Endothelial cell of umbilical vein (primary cell): Measurements from ENCODE around the gene SUCNR1. TPM values are rescaled to one million over a fixed set of nuclear protein-coding genes. Genes with fewer than 3 reads are reported as not detected.

Experiments
- BruUV-seq: library from RNA; stranded (reverse); fragments of 400-500 nt; replicated peaks from 2 replicates; lab custom pipeline; 2021; lab: Mats Ljungman, UMichigan
- CTCF ChIA-PET: fragments of 300-600, 350-600 bp; sonication (Branson Sonifier 250); formaldehyde crosslinking; loops from one replicate; lab custom pipeline; 2021; ENCODE audit warnings: antibody characterized with exemption, inconsistent platforms; lab: Charles Lee
- POLR2A ChIA-PET: fragments of 300-600, 350-600 bp; sonication (Branson Sonifier 250); formaldehyde crosslinking; loops from one replicate; lab custom pipeline; 2021; ENCODE audit warnings: antibody characterized with exemption, inconsistent platforms; lab: Charles Lee
- DNase-seq: peaks from one replicate; pipeline ENCODE4 v3.0.0-alpha.2; 2011; ENCODE audit warnings: low read depth, low spot score
- FAIRE-seq: peaks from 2 replicates; lab custom pipeline; 2011; peaks lifted over from hg19 to GRCh38; lab: Jason Lieb, UNC
- H2AFZ ChIP-seq: 2 replicates; pipeline ENCODE4 v1.6.0; 2012; ENCODE audit warnings: low read depth, low read length, control low read depth, inconsistent platforms
- H3K27ac ChIP-seq: 2 replicates; pipeline ENCODE4 v1.5.1; 2011; ENCODE audit warnings: low read depth, mild to moderate bottlenecking, control low read depth, low read length, moderate library complexity; ENCODE audit not compliant: insufficient read depth
- H3K27me3 ChIP-seq, 2 experiments: 2 replicates each; pipeline versions ENCODE4 v1.6.0 to v1.6.1; 2011; ENCODE audit warnings: low read length in 2 of 2, mixed read lengths in 1 of 2; ENCODE audit not compliant: control insufficient read depth in 2 of 2, insufficient read depth in 2 of 2
- H3K36me3 ChIP-seq, 2 experiments: 2 replicates in 1 of 2; 3 replicates in 1 of 2; pipeline ENCODE4 v1.5.1; 2011; ENCODE audit warnings: low read length in 2 of 2, mild to moderate bottlenecking in 1 of 2, moderate library complexity in 1 of 2; ENCODE audit not compliant: control insufficient read depth in 2 of 2, insufficient read depth in 2 of 2; ENCODE audit errors: extremely low read depth in 1 of 2
- H3K4me1 ChIP-seq: 3 replicates; pipeline ENCODE4 v1.5.1; 2011; ENCODE audit warnings: mild to moderate bottlenecking, low read length; ENCODE audit not compliant: control insufficient read depth, insufficient read depth; ENCODE audit errors: extremely low read depth
- H3K4me2 ChIP-seq: 2 replicates; pipeline ENCODE4 v1.6.1; 2011; ENCODE audit warnings: low read length, control low read depth, mixed read lengths; ENCODE audit not compliant: insufficient read depth
- H3K4me3 ChIP-seq, 3 experiments: fragments of 200-600 bp in 1 of 3; sonication (generic), shearing (Covaris generic) in 1 of 3; replicated peaks in 1 of 3; 2 replicates each; pipeline ENCODE4 v1.5.1; 2011 to 2016; ENCODE audit warnings: control low read depth in 3 of 3, low read length in 3 of 3, mild to moderate bottlenecking in 2 of 3, inconsistent platforms in 1 of 3, low read depth in 1 of 3, moderate library complexity in 1 of 3; ENCODE audit not compliant: insufficient read depth in 1 of 3
- H3K79me2 ChIP-seq: 2 replicates; pipeline ENCODE4 v1.6.0; 2012; ENCODE audit warnings: low read length, inconsistent platforms; ENCODE audit not compliant: control insufficient read depth, insufficient read depth
- H3K9ac ChIP-seq: replicated peaks from 2 replicates; pipeline ENCODE3; 2011; ENCODE audit warnings: low read length, control low read depth; ENCODE audit not compliant: insufficient read depth; ENCODE audit errors: extremely low read depth
- H3K9me1 ChIP-seq: replicated peaks from 3 replicates; pipeline ENCODE4 v1.6.0; 2011; ENCODE audit warnings: mild to moderate bottlenecking, low read length; ENCODE audit not compliant: control insufficient read depth, insufficient read depth; ENCODE audit errors: extremely low read depth
- H3K9me3 ChIP-seq: replicated peaks from 2 replicates; pipeline ENCODE4 v1.5.1; 2012; ENCODE audit warnings: low read length, inconsistent platforms; ENCODE audit not compliant: control insufficient read depth, insufficient read depth
- H4K20me1 ChIP-seq: replicated peaks from 2 replicates; pipeline ENCODE3; 2011; ENCODE audit warnings: mild to moderate bottlenecking, low read length; ENCODE audit not compliant: control insufficient read depth, insufficient read depth; ENCODE audit errors: extremely low read depth
- EZH2 ChIP-seq: IDR thresholded peaks from 2 replicates; pipeline ENCODE4 v1.6.1; 2012; ENCODE audit warnings: borderline replicate concordance, low read depth, mild to moderate bottlenecking, moderate library complexity, low read length, inconsistent platforms; ENCODE audit not compliant: severe bottlenecking
- FOS ChIP-seq: IDR thresholded peaks from 2 replicates; pipeline ENCODE4 v1.6.1; 2011; ENCODE audit warnings: mild to moderate bottlenecking, low read length, moderate library complexity, borderline replicate concordance; ENCODE audit not compliant: insufficient read depth
- GATA2 ChIP-seq: IDR thresholded peaks from 2 replicates; pipeline ENCODE4 v1.7.0; 2011; ENCODE audit warnings: low read depth, mild to moderate bottlenecking, moderate library complexity, mixed read lengths, low read length; ENCODE audit not compliant: insufficient read length, insufficient read depth
- JUN ChIP-seq: IDR thresholded peaks from 2 replicates; pipeline ENCODE4 v1.6.1; 2011; ENCODE audit warnings: borderline replicate concordance, low read depth; ENCODE audit not compliant: insufficient read length, insufficient read depth
- POLR2A ChIP-seq: IDR thresholded peaks from 2 replicates; pipeline ENCODE4 v1.6.1; 2012; ENCODE audit warnings: low read depth, mild to moderate bottlenecking, control low read depth, low read length
- POLR2AphosphoS5 ChIP-seq: IDR thresholded peaks from 2 replicates; pipeline ENCODE4 v1.6.1; 2012; ENCODE audit warnings: low read depth, mild to moderate bottlenecking, control low read depth, low read length, moderate library complexity; ENCODE audit not compliant: insufficient read depth
- dilution Hi-C: fragments of 300-500 bp; cut with MboI; formaldehyde crosslinking; loops from one replicate; pipeline ENCODE4 v1.15.0; 2019; ENCODE audit warnings: low sequenced_read_pairs; ENCODE audit not compliant: extremely low pct_ligation_motif_present
- intact Hi-C: fragments of 100-400 bp; cut with micrococcal nuclease; formaldehyde crosslinking; loops from one replicate; pipeline ENCODE4 v1.10.0; 2022
- polyA plus RNA-seq, 4 experiments: library from polyadenylated mRNA; depleted of rRNA in 3 of 4; stranded (reverse) in 3 of 4; unstranded in 1 of 4; fragments of >200 nt; gene quantifications; 2 replicates each; pipeline versions ENCODE4 v1.2.1 to v1.2.3, GENCODE V29; 2011 to 2012; ENCODE audit warnings: missing spikeins in 1 of 4
- total RNA-seq: library from RNA; stranded (reverse); gene quantifications from 2 replicates; pipeline ENCODE4 v1.2.3, GENCODE V29; 2021
- TF ChIP-seq, protein P1 (sequence below): IDR thresholded peaks from 2 replicates; pipeline ENCODE4 v1.6.1; 2011; ENCODE audit not compliant: insufficient read depth, insufficient read length

Gene SUCNR1
- total and polyA plus RNA-seq, 2 donors (not counting 3 experiments of a cell fraction or from before 2014, with no cell fraction given): not detected

DNA sequence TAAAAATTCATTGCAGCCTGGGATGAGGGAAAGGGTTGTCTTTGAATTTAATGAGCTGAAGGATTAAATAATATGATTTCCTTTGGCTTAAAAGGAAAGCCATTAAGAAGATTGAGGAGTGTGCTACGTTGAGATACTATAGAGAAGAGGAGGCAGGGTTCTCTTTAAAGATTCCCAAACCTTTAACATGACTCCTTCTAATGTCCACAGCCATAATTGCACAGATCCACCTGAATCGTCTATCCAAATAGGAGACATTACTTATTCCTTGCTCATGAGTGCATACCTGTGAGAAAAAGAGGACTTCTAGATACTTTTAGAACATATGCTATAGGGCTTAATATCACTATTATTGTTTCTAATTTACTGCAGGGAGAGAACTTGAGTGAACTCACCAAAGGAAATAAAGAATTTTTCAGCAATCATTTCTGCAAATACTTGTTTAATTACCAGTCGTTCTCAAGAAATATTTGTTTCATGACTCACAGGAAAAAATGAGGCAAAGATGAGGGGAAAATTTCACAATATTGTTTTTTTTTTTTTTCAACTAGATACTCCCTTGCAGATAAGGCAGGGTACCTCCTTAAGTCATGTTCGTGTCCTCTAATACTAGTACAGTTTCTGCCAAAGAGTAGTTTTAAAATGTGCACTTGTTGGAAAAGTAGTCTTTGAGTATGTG, 8.9 kb upstream of the SUCNR1 start:
- H3K9me1 ChIP-seq: no peaks in the 10 kb centered on the region
- BruUV-seq: no TSS peak
- peak overlapping the region; percentile 74 for H3K4me2 ChIP-seq
- DNase-seq (peak; percentile 84), FAIRE-seq (peak; percentile 71)
- H3K36me3 ChIP-seq: no peaks in the 10 kb centered on the region
- no peaks in the 10 kb centered on the region for H3K27me3 ChIP-seq
- no peaks in the 10 kb centered on the region for H4K20me1 ChIP-seq
- H3K9me3 ChIP-seq: no peaks in the 10 kb centered on the region
- POLR2A ChIA-PET: no interaction called here
- peak overlapping the region in 1 of 3 experiments; percentile 17 for H3K4me3 ChIP-seq
- dilution Hi-C loops (no loop called here), intact Hi-C loops (loop anchor here (1.0 to 2.0 kb wide), 7 partner anchors 26 to 158 kb away; no protein-coding TSS in a partner anchor)
- no peaks in the 10 kb centered on the region for H3K79me2 ChIP-seq
- TF ChIP-seq, protein P1, sequence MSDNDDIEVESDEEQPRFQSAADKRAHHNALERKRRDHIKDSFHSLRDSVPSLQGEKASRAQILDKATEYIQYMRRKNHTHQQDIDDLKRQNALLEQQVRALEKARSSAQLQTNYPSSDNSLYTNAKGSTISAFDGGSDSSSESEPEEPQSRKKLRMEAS: no peak
- TF ChIP-seq POLR2A (no peak), GATA2 (peak; percentile 72), EZH2 (no peak), FOS (peak; percentile 85), POLR2AphosphoS5 (peak; percentile 23), JUN (peak; percentile 90)
- peak overlapping the region; percentile 62 for H2AFZ ChIP-seq
- H3K4me1 ChIP-seq: peaks cover 31% of the 10 kb centered on the region
- peak overlapping the region; percentile 57 for H3K9ac ChIP-seq
- CTCF ChIA-PET: interaction anchor here (0.9 to 2.3 kb wide), 3 partner anchors 23 to 52 kb away, joined by 3 to 7 read pairs (median 3); no protein-coding TSS in a partner anchor
- H3K27ac ChIP-seq: peak overlapping the region; percentile 66
